ENCODE data around the gene PEPD.

GRCh38 chr19:33385956-33386355 is 135.6 kb downstream of the PEPD start:
- TF ChIP-seq, protein P1, sequence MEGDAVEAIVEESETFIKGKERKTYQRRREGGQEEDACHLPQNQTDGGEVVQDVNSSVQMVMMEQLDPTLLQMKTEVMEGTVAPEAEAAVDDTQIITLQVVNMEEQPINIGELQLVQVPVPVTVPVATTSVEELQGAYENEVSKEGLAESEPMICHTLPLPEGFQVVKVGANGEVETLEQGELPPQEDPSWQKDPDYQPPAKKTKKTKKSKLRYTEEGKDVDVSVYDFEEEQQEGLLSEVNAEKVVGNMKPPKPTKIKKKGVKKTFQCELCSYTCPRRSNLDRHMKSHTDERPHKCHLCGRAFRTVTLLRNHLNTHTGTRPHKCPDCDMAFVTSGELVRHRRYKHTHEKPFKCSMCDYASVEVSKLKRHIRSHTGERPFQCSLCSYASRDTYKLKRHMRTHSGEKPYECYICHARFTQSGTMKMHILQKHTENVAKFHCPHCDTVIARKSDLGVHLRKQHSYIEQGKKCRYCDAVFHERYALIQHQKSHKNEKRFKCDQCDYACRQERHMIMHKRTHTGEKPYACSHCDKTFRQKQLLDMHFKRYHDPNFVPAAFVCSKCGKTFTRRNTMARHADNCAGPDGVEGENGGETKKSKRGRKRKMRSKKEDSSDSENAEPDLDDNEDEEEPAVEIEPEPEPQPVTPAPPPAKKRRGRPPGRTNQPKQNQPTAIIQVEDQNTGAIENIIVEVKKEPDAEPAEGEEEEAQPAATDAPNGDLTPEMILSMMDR (IDR thresholded peaks at IDR 0.05; ENCODE audit: insufficient read depth, low read length, poor library complexity, severe bottlenecking) = no peak
- TF ChIP-seq EZH2phosphoT487 (conservative IDR thresholded peaks at IDR 0.05; ENCODE audit: low read length) = no peak
